ENCODE data around the gene RAB11FIP3.

- TF ChIP-seq EZH2phosphoT487 (IDR thresholded peaks at IDR 0.05; ENCODE audit: borderline replicate concordance, low read depth, low read length): no peak
- no peak for TF ChIP-seq CTCF (conservative IDR thresholded peaks at IDR 0.05; ENCODE audit: low read length)
Measured at GRCh38 chr16:559021-559380, 133.6 kb downstream of the RAB11FIP3 start.

Measured in OCI-LY7 (cell line).